H1 (cell line): ENCODE data around the gene GNB5. TPM values are rescaled to one million over a fixed set of nuclear protein-coding genes. Genes with fewer than 3 reads are reported as not detected.
A peak's percentile ranks its signal among the peaks of the same experiment; 100 is the strongest.
"Not testable (repeated sequence)": the region's sequence is repeated elsewhere in the genome, so short reads cannot be mapped to it uniquely, and the experiment has no call there.

ENCODE experiments used
- CTCF ChIA-PET: fragments of 300-600 bp; sonication (Branson Sonifier 250); formaldehyde crosslinking; loops from one replicate; lab custom pipeline; 2021; ENCODE audit not compliant: partially characterized antibody; lab: Charles Lee
- POLR2A ChIA-PET: fragments of 300-600 bp; sonication (Branson Sonifier 250); formaldehyde crosslinking; loops from one replicate; lab custom pipeline; 2021; ENCODE audit warnings: inconsistent platforms; ENCODE audit not compliant: partially characterized antibody; lab: Charles Lee
- DNase-seq, 2 experiments: peaks; one replicate each; pipeline versions ENCODE4 v3.0.0 to v3.0.0-alpha.2; 2010 to 2022; ENCODE audit warnings: low spot score in 2 of 2, low read depth in 1 of 2, mixed read lengths in 1 of 2
- FAIRE-seq: peaks from 2 replicates; lab custom pipeline; 2011; peaks lifted over from hg19 to GRCh38; lab: Jason Lieb, UNC
- H2AFZ ChIP-seq: 2 replicates; pipeline ENCODE4 v1.8.1; 2012; ENCODE audit warnings: low read length, inconsistent platforms
- H2AK5ac ChIP-seq: 2 replicates; pipeline ENCODE4 v1.6.1; 2013; ENCODE audit warnings: low read depth, low read length
- H2BK120ac ChIP-seq: replicated peaks from 2 replicates; pipeline ENCODE3; 2013; ENCODE audit warnings: low read depth, low read length, inconsistent platforms
- H2BK12ac ChIP-seq: 2 replicates; pipeline ENCODE4 v1.6.1; 2013; ENCODE audit warnings: low read depth, low read length
- H2BK15ac ChIP-seq: 2 replicates; pipeline ENCODE4 v1.6.1; 2013; ENCODE audit warnings: low read length
- H2BK20ac ChIP-seq: 2 replicates; pipeline ENCODE4 v1.6.1; 2013; ENCODE audit warnings: low read length
- H2BK5ac ChIP-seq: 2 replicates; pipeline ENCODE4 v1.6.1; 2013; ENCODE audit warnings: low read depth, low read length
- H3K14ac ChIP-seq: 2 replicates; pipeline ENCODE4 v1.6.1; 2013; ENCODE audit warnings: inconsistent platforms; ENCODE audit not compliant: insufficient read length
- H3K18ac ChIP-seq: 2 replicates; pipeline ENCODE4 v1.6.1; 2013; ENCODE audit warnings: low read length; ENCODE audit errors: extremely low read depth
- H3K23ac ChIP-seq: 2 replicates; pipeline ENCODE4 v1.6.1; 2013; ENCODE audit warnings: inconsistent platforms; ENCODE audit not compliant: insufficient read length
- H3K23me2 ChIP-seq: 2 replicates; pipeline ENCODE4 v1.6.1; 2013; ENCODE audit warnings: low read depth, low read length
- H3K27ac ChIP-seq: 2 replicates; pipeline ENCODE4 v1.6.1; 2011; ENCODE audit warnings: low read depth, low read length, inconsistent platforms
- H3K27me3 ChIP-seq, 4 experiments: replicated peaks in 1 of 4; 1 replicate in 1 of 4; 2 replicates in 3 of 4; pipeline versions ENCODE4 v1.6.1 to v1.8.1; 2011 to 2013; ENCODE audit warnings: low read length in 3 of 4, mild to moderate bottlenecking in 3 of 4, inconsistent platforms in 2 of 4, mixed read lengths in 2 of 4, moderate library complexity in 1 of 4; ENCODE audit not compliant: control insufficient read depth in 3 of 4, insufficient read depth in 3 of 4; ENCODE audit errors: extremely low read depth in 1 of 4
- H3K36me3 ChIP-seq, 4 experiments: 2 replicates each; pipeline versions ENCODE4 v1.6.1 to v1.8.1; 2011 to 2013; ENCODE audit warnings: mild to moderate bottlenecking in 4 of 4, low read length in 3 of 4, moderate library complexity in 2 of 4, control low read depth in 1 of 4, inconsistent platforms in 1 of 4; ENCODE audit not compliant: insufficient read depth in 4 of 4, control insufficient read depth in 2 of 4
- H3K4ac ChIP-seq: replicated peaks from 2 replicates; pipeline ENCODE3; 2013; ENCODE audit warnings: low read length, low read depth, mixed read lengths, inconsistent platforms; ENCODE audit not compliant: insufficient read length
- H3K4me1 ChIP-seq, 4 experiments: replicated peaks in 1 of 4; 1 replicate in 1 of 4; 2 replicates in 3 of 4; pipeline versions ENCODE4 v1.6.1 to v1.8.1; 2011 to 2013; ENCODE audit warnings: low read length in 3 of 4, inconsistent platforms in 2 of 4, mixed read lengths in 1 of 4; ENCODE audit not compliant: insufficient read depth in 4 of 4, control insufficient read depth in 3 of 4
- H3K4me2 ChIP-seq, 2 experiments: 2 replicates each; pipeline versions ENCODE4 v1.6.1 to v1.8.1; 2011 to 2013; ENCODE audit warnings: low read depth in 2 of 2, low read length in 2 of 2, control low read depth in 1 of 2, inconsistent platforms in 1 of 2, mild to moderate bottlenecking in 1 of 2; ENCODE audit not compliant: insufficient read depth in 1 of 2
- H3K4me3 ChIP-seq, 4 experiments: fragments of 200-600, 300-600 bp in 1 of 4; sonication (generic), shearing (Covaris generic), sonication (Bioruptor Twin) in 1 of 4; 2 replicates each; pipeline versions ENCODE4 v1.5.1 to v1.8.1; 2011 to 2016; ENCODE audit warnings: low read length in 4 of 4, low read depth in 3 of 4, control low read depth in 2 of 4, inconsistent platforms in 2 of 4, mild to moderate bottlenecking in 2 of 4, mixed read lengths in 1 of 4, moderate library complexity in 1 of 4; ENCODE audit not compliant: insufficient read depth in 2 of 4; ENCODE audit errors: extremely low read depth in 1 of 4
- H3K56ac ChIP-seq: replicated peaks from 2 replicates; pipeline ENCODE3; 2013; ENCODE audit warnings: low read depth, mild to moderate bottlenecking, mixed read lengths, low read length, inconsistent platforms; ENCODE audit not compliant: insufficient read length
- H3K79me1 ChIP-seq: 2 replicates; pipeline ENCODE4 v1.6.1; 2013; ENCODE audit warnings: low read depth, low read length, control low read depth
- H3K79me2 ChIP-seq, 2 experiments: 2 replicates each; pipeline versions ENCODE4 v1.6.1 to v1.8.1; 2012 to 2013; ENCODE audit warnings: low read length in 2 of 2, mild to moderate bottlenecking in 2 of 2, inconsistent platforms in 1 of 2; ENCODE audit not compliant: insufficient read depth in 2 of 2, control insufficient read depth in 1 of 2
- H3K9ac ChIP-seq, 4 experiments: replicated peaks in 1 of 4; 1 replicate in 1 of 4; 2 replicates in 3 of 4; pipeline versions ENCODE4 v1.6.1 to v1.8.1; 2011 to 2013; ENCODE audit warnings: low read depth in 3 of 4, low read length in 3 of 4, control low read depth in 2 of 4, mild to moderate bottlenecking in 2 of 4, moderate library complexity in 2 of 4, inconsistent platforms in 1 of 4; ENCODE audit errors: extremely low read depth in 1 of 4
- H3K9me3 ChIP-seq, 2 experiments: 2 replicates each; pipeline versions ENCODE4 v1.6.1 to v1.8.1; 2012 to 2013; ENCODE audit warnings: mild to moderate bottlenecking in 2 of 2, moderate library complexity in 2 of 2, control low read depth in 1 of 2, inconsistent platforms in 1 of 2, low read depth in 1 of 2, low read length in 1 of 2, mixed read lengths in 1 of 2; ENCODE audit not compliant: insufficient read depth in 2 of 2
- H4K20me1 ChIP-seq, 2 experiments: replicated peaks in 1 of 2; 2 replicates each; pipeline versions ENCODE3 to v1.8.1; 2011 to 2013; ENCODE audit warnings: inconsistent platforms in 2 of 2, low read length in 2 of 2, mild to moderate bottlenecking in 1 of 2; ENCODE audit not compliant: insufficient read depth in 2 of 2, control insufficient read depth in 1 of 2
- H4K5ac ChIP-seq: 2 replicates; pipeline ENCODE4 v1.6.1; 2013; ENCODE audit warnings: low read length, low read depth, mixed read lengths, inconsistent platforms; ENCODE audit not compliant: insufficient read length
- H4K8ac ChIP-seq: 2 replicates; pipeline ENCODE4 v1.8.0; 2013; ENCODE audit warnings: mild to moderate bottlenecking, moderate library complexity, low read length, inconsistent platforms; ENCODE audit not compliant: insufficient read depth; ENCODE audit errors: extremely low read depth
- H4K91ac ChIP-seq: replicated peaks from 2 replicates; pipeline ENCODE3; 2013; ENCODE audit warnings: low read length, mixed read lengths, inconsistent platforms; ENCODE audit not compliant: insufficient read length
- CTCF ChIP-seq, 3 experiments: IDR thresholded peaks; 1 replicate in 2 of 3; 2 replicates in 1 of 3; pipeline versions ENCODE4 v1.5.1 to v1.6.1; 2011; ENCODE audit warnings: low read length in 3 of 3, mild to moderate bottlenecking in 3 of 3, inconsistent platforms in 2 of 3, low read depth in 1 of 3, moderate library complexity in 1 of 3; ENCODE audit not compliant: insufficient read depth in 1 of 3; ENCODE audit errors: control extremely low read depth in 1 of 3
- NANOG ChIP-seq: IDR thresholded peaks from 2 replicates; pipeline ENCODE4 v1.6.1; 2011; ENCODE audit warnings: low read length, low read depth, mild to moderate bottlenecking, inconsistent platforms; ENCODE audit not compliant: insufficient read depth, poor library complexity, severe bottlenecking
- PHF8 ChIP-seq: fragments of 200-600 bp; sonication (generic); conservative IDR thresholded peaks from 2 replicates; pipeline ENCODE4 v1.7.1; 2012; ENCODE audit warnings: low read depth, mild to moderate bottlenecking, inconsistent platforms, low read length, moderate library complexity
- RAD21 ChIP-seq, 2 experiments: IDR thresholded peaks in 1 of 2; conservative IDR thresholded peaks in 1 of 2; 2 replicates each; pipeline ENCODE4 v1.6.1; 2011; ENCODE audit warnings: low read depth in 2 of 2, low read length in 2 of 2, improper control_type of control experiment in 1 of 2, inconsistent platforms in 1 of 2, mild to moderate bottlenecking in 1 of 2, moderate library complexity in 1 of 2
- SIRT6 ChIP-seq: IDR thresholded peaks from one replicate; pipeline ENCODE4 v1.7.1; 2012; ENCODE audit warnings: low read length, inconsistent platforms
- SRF ChIP-seq: IDR thresholded peaks from 2 replicates; pipeline ENCODE4 v1.6.1; 2011; ENCODE audit warnings: mild to moderate bottlenecking, low read depth, low read length, moderate library complexity
- TAF1 ChIP-seq: IDR thresholded peaks from 2 replicates; pipeline ENCODE4 v1.6.1; 2011; ENCODE audit warnings: mild to moderate bottlenecking, low read depth, low read length
- TCF12 ChIP-seq: IDR thresholded peaks from 2 replicates; pipeline ENCODE4 v1.6.1; 2011; ENCODE audit warnings: low read depth, mild to moderate bottlenecking, low read length
- ZNF274 ChIP-seq: IDR thresholded peaks from 2 replicates; pipeline ENCODE4 v1.7.0; 2012; ENCODE audit warnings: low read length, borderline replicate concordance; ENCODE audit errors: extremely low read depth
- WGBS, 2 experiments: shearing (Covaris generic) in 1 of 2; methylation state at CpG; one replicate each; pipeline versions ENCODE4 v1.1.6 to v1.1.7; 2013 to 2015; ENCODE audit warnings: low lambda C conversion rate in 2 of 2, mixed read lengths in 2 of 2, inconsistent platforms in 1 of 2, low coverage in 1 of 2, missing lambda C conversion rate in 1 of 2; ENCODE audit not compliant: insufficient replicate concordance in 2 of 2, insufficient coverage in 1 of 2, insufficient read length in 1 of 2; ENCODE audit errors: extremely low coverage in 1 of 2, missing lambda C conversion rate in 1 of 2; 5-methylcytosine and 5-hydroxymethylcytosine counted together
- polyA plus RNA-seq, 7 experiments: library from polyadenylated mRNA; depleted of rRNA in 3 of 7; stranded (reverse) in 5 of 7; unstranded in 2 of 7; fragments of >200 nt in 5 of 7; fragments of 200-250 nt in 2 of 7; gene quantifications; 1 replicate in 5 of 7; 2 replicates in 1 of 7; 4 replicates in 1 of 7; pipeline versions ENCODE4 v1.2.1 to v1.2.3, GENCODE V29; 2011 to 2013; ENCODE audit warnings: missing spikeins in 2 of 7, mixed read lengths in 2 of 7
- total RNA-seq: library from RNA; stranded (reverse); fragmentation: NEBNext Ultra II Directional; extraction: Animal tissue kit (Norgen Biotek cat#: 25700); gene quantifications from 2 replicates; pipeline ENCODE4 v1.2.1, GENCODE V29; 2021

GNB5 gene
- total and polyA plus RNA-seq, 2 of the 8 experiments (the other 6 are each of a cell fraction or from before 2014, with no cell fraction given), result 21.7 to 42.5 TPM

GRCh38 chr15:52171386-52171785, 19.8 kb downstream of the GNB5 start (continued):
- TF ChIP-seq NANOG (no peak), PHF8 (no peak), SIRT6 (no peak), ZNF274 (no peak), TCF12 (no peak), RAD21 (IDR thresholded peaks at IDR 0.05 in 1 of 2, conservative IDR thresholded peaks at IDR 0.05 in 1 of 2; ENCODE audit: low read depth in 2 of 2, low read length in 2 of 2) (peak in 1 of 2 experiments; percentile 18; a peak in 1 of 4 replicates), TAF1 (no peak), SRF (no peak), CTCF (IDR thresholded peaks at IDR 0.05; ENCODE audit: control extremely low read depth in 1 of 3, insufficient read depth in 1 of 3, low read depth in 1 of 3, low read length in 3 of 3) (peak; percentile 5 to 38 (median 8); a peak in 3 of 4 replicates)

- not testable (repeated sequence) for H3K4me2 ChIP-seq, H4K8ac ChIP-seq, H3K23ac ChIP-seq, H3K9me3 ChIP-seq, H4K5ac ChIP-seq, H3K9ac ChIP-seq, H2BK5ac ChIP-seq, H3K79me1 ChIP-seq, H3K27ac ChIP-seq, H2BK15ac ChIP-seq, H2AFZ ChIP-seq, H4K20me1 ChIP-seq, H3K4ac ChIP-seq, H2BK20ac ChIP-seq, H3K56ac ChIP-seq, FAIRE-seq, H3K27me3 ChIP-seq, H2BK120ac ChIP-seq, H3K18ac ChIP-seq, H2BK12ac ChIP-seq, H3K23me2 ChIP-seq, H4K91ac ChIP-seq, H3K14ac ChIP-seq, H3K4me3 ChIP-seq, DNase-seq, H3K4me1 ChIP-seq, H3K36me3 ChIP-seq, H2AK5ac ChIP-seq
- CTCF ChIA-PET, result interaction anchor here (1.5 to 11.2 kb wide), 6 partner anchors 6 to 57 kb away, joined by 4 to 95 read pairs (median 8); no protein-coding TSS in a partner anchor
- 94% methylated on average over 3 of the region's 3 CpGs; no CpG with 5 or more reads in 1 of the 2 experiments for WGBS, 2 experiments
- POLR2A ChIA-PET, result interaction anchor here (2.0 kb wide), 1 partner anchor 10 kb away, joined by 9 read pairs; no protein-coding TSS in a partner anchor
- H3K79me2 ChIP-seq, result peaks cover 0 to 12% of the 10 kb centered on the region in 2 experiments; a peak in 2 of 4 replicates
Observed at GRCh38 chr15:52170199-52170598, 21.0 kb downstream of the GNB5 start.
